Stimulated activated naive CD8-positive, alpha-beta T cell treated with anti-CD3 and anti-CD28 coated beads, Interleukin-15, amount 100 ng/mL, for 72 hours (primary cell): ENCODE data around the gene GPS1.

Source experiments
- ATAC-seq: fragments of 150-1000 bp; cut with Tn5 transposase; 2 replicates; pipeline ENCODE4 v1.10.0; 2021; ENCODE audit warnings: mild to moderate bottlenecking, moderate library complexity
- DNase-seq, 2 donors: peaks; one replicate each; pipeline ENCODE4 v3.0.0; 2021 to 2022
- H3K27ac Mint-ChIP-seq, 2 donors: one replicate each; pipeline ENCODE4 v1.8.0; 2022; ENCODE audit warnings: mild to moderate bottlenecking in 2 of 2, mixed read lengths in 2 of 2, moderate library complexity in 2 of 2
- H3K27me3 Mint-ChIP-seq: one replicate; pipeline ENCODE4 v1.8.0; 2022; ENCODE audit warnings: mixed read lengths
- H3K4me1 Mint-ChIP-seq: one replicate; pipeline ENCODE4 v1.8.0; 2022; ENCODE audit warnings: mild to moderate bottlenecking, mixed read lengths
- H3K4me3 Mint-ChIP-seq, 2 donors: one replicate each; pipeline ENCODE4 v1.8.0; 2022; ENCODE audit warnings: mild to moderate bottlenecking in 2 of 2, mixed read lengths in 2 of 2, moderate library complexity in 1 of 2
- H3K9me3 Mint-ChIP-seq, 2 donors: one replicate each; pipeline ENCODE4 v1.8.0; 2022; ENCODE audit warnings: mixed read lengths in 2 of 2

The GPS1 gene

GRCh38 chr17:82100502-82101298 lies 49.0 kb downstream of the GPS1 start:
- Mint-ChIP-seq H3K27ac (peak overlapping the region in 1 of 2 donors; percentile 59), H3K9me3 (no peaks in the 10 kb centered on the region), H3K4me1 (peaks cover 66% of the 10 kb centered on the region), H3K27me3 (no peaks in the 10 kb centered on the region), H3K4me3 (peak overlapping the region in 1 of 2 donors; percentile 93)
- DNase-seq (no peak), ATAC-seq (no peak)

- peaks cover 66% of the 10 kb centered on the region for H3K4me1 Mint-ChIP-seq
- DNase-seq, result no peak
- H3K9me3 Mint-ChIP-seq, result no peaks in the 10 kb centered on the region
- H3K27ac Mint-ChIP-seq, result no peak overlapping the region
- H3K27me3 Mint-ChIP-seq, result no peaks in the 10 kb centered on the region
- no peak for ATAC-seq
- H3K4me3 Mint-ChIP-seq, result peak overlapping the region in 1 of 2 donors; percentile 50
These were observed 49.6 kb downstream of the GPS1 start for GRCh38 chr17:82101301-82101715.

GRCh38 chr17:82101767-82102679 lies 50.3 kb downstream of the GPS1 start:
- H3K27ac Mint-ChIP-seq, result no peak overlapping the region
- ATAC-seq, result no peak
- H3K9me3 Mint-ChIP-seq, result no peaks in the 10 kb centered on the region
- no peak overlapping the region for H3K4me3 Mint-ChIP-seq
- no peaks in the 10 kb centered on the region for H3K27me3 Mint-ChIP-seq
- no peak for DNase-seq
- peaks cover 66% of the 10 kb centered on the region for H3K4me1 Mint-ChIP-seq

GRCh38 chr17:82103553-82104451 lies 52.1 kb downstream of the GPS1 start:
- ATAC-seq (no peak), DNase-seq (no peak)
- no peak overlapping the region for H3K27ac Mint-ChIP-seq
- H3K27me3 Mint-ChIP-seq, result no peaks in the 10 kb centered on the region
- peaks cover 78% of the 10 kb centered on the region for H3K4me1 Mint-ChIP-seq
- H3K4me3 Mint-ChIP-seq, result no peak overlapping the region
- no peaks in the 10 kb centered on the region for H3K9me3 Mint-ChIP-seq

GRCh38 chr17:82104797-82105416 lies 53.2 kb downstream of the GPS1 start:
- H3K4me1 Mint-ChIP-seq, result peaks cover 76% of the 10 kb centered on the region
- H3K9me3 Mint-ChIP-seq, result no peaks in the 10 kb centered on the region
- peak overlapping the region; percentile 95 to 99 for H3K27ac Mint-ChIP-seq
- ATAC-seq (no peak), DNase-seq (no peak)
- peak overlapping the region; percentile 94 to 97 for H3K4me3 Mint-ChIP-seq
- H3K27me3 Mint-ChIP-seq, result no peaks in the 10 kb centered on the region

GRCh38 chr17:82105417-82105881 lies 53.8 kb downstream of the GPS1 start:
- peaks cover 76% of the 10 kb centered on the region for H3K4me1 Mint-ChIP-seq
- H3K27ac Mint-ChIP-seq, result peak overlapping the region; percentile 95 to 99
- ATAC-seq, result peak; percentile 1
- no peaks in the 10 kb centered on the region for H3K27me3 Mint-ChIP-seq
- no peaks in the 10 kb centered on the region for H3K9me3 Mint-ChIP-seq
- peak overlapping the region; percentile 94 to 97 for H3K4me3 Mint-ChIP-seq
- no peak for DNase-seq

GRCh38 chr17:82105882-82106687 lies 54.4 kb downstream of the GPS1 start:
- ATAC-seq, result peak; percentile 89
- H3K27ac Mint-ChIP-seq, result peak overlapping the region; percentile 95 to 99
- H3K9me3 Mint-ChIP-seq, result no peaks in the 10 kb centered on the region
- peak overlapping the region; percentile 94 to 97 for H3K4me3 Mint-ChIP-seq
- no peaks in the 10 kb centered on the region for H3K27me3 Mint-ChIP-seq
- H3K4me1 Mint-ChIP-seq, result peaks cover 73% of the 10 kb centered on the region
- peak; percentile 63 to 75 for DNase-seq

- no peaks in the 10 kb centered on the region for H3K9me3 Mint-ChIP-seq
- H3K27me3 Mint-ChIP-seq, result no peaks in the 10 kb centered on the region
- H3K4me3 Mint-ChIP-seq, result peak overlapping the region; percentile 94 to 97
- H3K27ac Mint-ChIP-seq, result peak overlapping the region; percentile 95 to 99
- ATAC-seq (peak; percentile 24), DNase-seq (no peak)
- H3K4me1 Mint-ChIP-seq, result peaks cover 66% of the 10 kb centered on the region
These were observed 55.1 kb downstream of the GPS1 start for GRCh38 chr17:82106688-82107305.
